Measurements from ENCODE around the gene CREBZF.

GRCh38 chr11:85656777-85657176 is 8.2 kb downstream of the CREBZF start:
- TF ChIP-seq REST (IDR thresholded peaks at IDR 0.05; ENCODE audit: unreplicated experiment) (no peak), EZH2phosphoT487 (IDR thresholded peaks at IDR 0.05; ENCODE audit: unreplicated experiment) (no peak), ETS1 (IDR thresholded peaks at IDR 0.05) (no peak), NANOG (IDR thresholded peaks at IDR 0.05; ENCODE audit: borderline replicate concordance) (no peak), EZH2 (IDR thresholded peaks at IDR 0.05; ENCODE audit: low read depth, unreplicated experiment) (no peak), POLR2AphosphoS5 (IDR thresholded peaks at IDR 0.05; ENCODE audit: low read depth) (no peak)
- TF ChIP-seq, protein P1, sequence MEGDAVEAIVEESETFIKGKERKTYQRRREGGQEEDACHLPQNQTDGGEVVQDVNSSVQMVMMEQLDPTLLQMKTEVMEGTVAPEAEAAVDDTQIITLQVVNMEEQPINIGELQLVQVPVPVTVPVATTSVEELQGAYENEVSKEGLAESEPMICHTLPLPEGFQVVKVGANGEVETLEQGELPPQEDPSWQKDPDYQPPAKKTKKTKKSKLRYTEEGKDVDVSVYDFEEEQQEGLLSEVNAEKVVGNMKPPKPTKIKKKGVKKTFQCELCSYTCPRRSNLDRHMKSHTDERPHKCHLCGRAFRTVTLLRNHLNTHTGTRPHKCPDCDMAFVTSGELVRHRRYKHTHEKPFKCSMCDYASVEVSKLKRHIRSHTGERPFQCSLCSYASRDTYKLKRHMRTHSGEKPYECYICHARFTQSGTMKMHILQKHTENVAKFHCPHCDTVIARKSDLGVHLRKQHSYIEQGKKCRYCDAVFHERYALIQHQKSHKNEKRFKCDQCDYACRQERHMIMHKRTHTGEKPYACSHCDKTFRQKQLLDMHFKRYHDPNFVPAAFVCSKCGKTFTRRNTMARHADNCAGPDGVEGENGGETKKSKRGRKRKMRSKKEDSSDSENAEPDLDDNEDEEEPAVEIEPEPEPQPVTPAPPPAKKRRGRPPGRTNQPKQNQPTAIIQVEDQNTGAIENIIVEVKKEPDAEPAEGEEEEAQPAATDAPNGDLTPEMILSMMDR (conservative IDR thresholded peaks at IDR 0.05; ENCODE audit: low read depth in 2 of 2): no peak

Measured in GM23338 (cell line).